ENCODE results near the gene SERINC5.

GRCh38 chr5:80082731-80083100, 173.1 kb downstream of the SERINC5 start:
- TF ChIP-seq CTCF (IDR thresholded peaks at IDR 0.05) (peak; percentile 93), ZFX (IDR thresholded peaks at IDR 0.05; ENCODE audit: borderline replicate concordance) (no peak)
